Stimulated activated CD4-positive, alpha-beta T cell treated with anti-CD3 and anti-CD28 coated beads, Interleukin-1b, Interleukin-23, amount 100 ng/mL, for 48 hours (primary cell): Measurements from ENCODE around the gene HS6ST3.

Source experiments
- DNase-seq: peaks from one replicate; pipeline ENCODE4 v3.0.0-alpha.2; 2020

Gene HS6ST3

GRCh38 chr13:96677029-96677428, 587.1 kb downstream of the HS6ST3 start:
- DNase-seq, result no peak

- DNase-seq, result no peak
These were observed 588.9 kb downstream of the HS6ST3 start for GRCh38 chr13:96678801-96679200.

GRCh38 chr13:96680898-96681297, 591.0 kb downstream of the HS6ST3 start:
- no peak for DNase-seq

GRCh38 chr13:96681766-96682165, 591.9 kb downstream of the HS6ST3 start:
- DNase-seq, result no peak

- DNase-seq, result no peak
These were observed 594.6 kb downstream of the HS6ST3 start for GRCh38 chr13:96684469-96684868.

- DNase-seq, result no peak
These were observed 595.0 kb downstream of the HS6ST3 start for GRCh38 chr13:96684907-96685306.

GRCh38 chr13:96686286-96686685, 596.4 kb downstream of the HS6ST3 start:
- no peak for DNase-seq

- no peak for DNase-seq
These were observed 597.3 kb downstream of the HS6ST3 start for GRCh38 chr13:96687191-96687590.

- no peak for DNase-seq
These were observed 601.1 kb downstream of the HS6ST3 start for GRCh38 chr13:96690998-96691397.

- no peak for DNase-seq
These were observed 606.5 kb downstream of the HS6ST3 start for GRCh38 chr13:96696389-96696900.

- no peak for DNase-seq
These were observed 610.8 kb downstream of the HS6ST3 start for GRCh38 chr13:96700657-96701056.

GRCh38 chr13:96707146-96707545, 617.2 kb downstream of the HS6ST3 start:
- DNase-seq, result no peak

GRCh38 chr13:96710166-96710862, 620.4 kb downstream of the HS6ST3 start:
- DNase-seq, result no peak

GRCh38 chr13:96720446-96720845, 630.5 kb downstream of the HS6ST3 start:
- no peak for DNase-seq

- no peak for DNase-seq
These were observed 636.7 kb downstream of the HS6ST3 start for GRCh38 chr13:96726651-96727050.

GRCh38 chr13:96728463-96728862, 638.6 kb downstream of the HS6ST3 start:
- DNase-seq, result no peak

GRCh38 chr13:96730676-96731075, 640.8 kb downstream of the HS6ST3 start:
- DNase-seq, result no peak

- no peak for DNase-seq
These were observed 644.6 kb downstream of the HS6ST3 start for GRCh38 chr13:96734499-96734898.

GRCh38 chr13:96741779-96742178, 651.9 kb downstream of the HS6ST3 start:
- DNase-seq, result no peak

GRCh38 chr13:96743296-96744089, 653.6 kb downstream of the HS6ST3 start:
- DNase-seq, result no peak

- DNase-seq, result no peak
These were observed 654.7 kb downstream of the HS6ST3 start for GRCh38 chr13:96744367-96745331.

- DNase-seq, result no peak
These were observed 657.0 kb downstream of the HS6ST3 start for GRCh38 chr13:96746886-96747285.

GRCh38 chr13:96749825-96750224, 659.9 kb downstream of the HS6ST3 start:
- no peak for DNase-seq
